GM12873 (cell line): ENCODE measurements around the gene FBLN1.

Source experiments
- TF ChIP-seq, protein P1 (sequence below): IDR thresholded peaks from 2 replicates; pipeline ENCODE4 v1.5.1; 2012; ENCODE audit warnings: low read depth, mild to moderate bottlenecking, moderate library complexity, low read length, control low read depth; ENCODE audit not compliant: insufficient read depth; ENCODE audit errors: missing control alignments

FBLN1 gene

DNA sequence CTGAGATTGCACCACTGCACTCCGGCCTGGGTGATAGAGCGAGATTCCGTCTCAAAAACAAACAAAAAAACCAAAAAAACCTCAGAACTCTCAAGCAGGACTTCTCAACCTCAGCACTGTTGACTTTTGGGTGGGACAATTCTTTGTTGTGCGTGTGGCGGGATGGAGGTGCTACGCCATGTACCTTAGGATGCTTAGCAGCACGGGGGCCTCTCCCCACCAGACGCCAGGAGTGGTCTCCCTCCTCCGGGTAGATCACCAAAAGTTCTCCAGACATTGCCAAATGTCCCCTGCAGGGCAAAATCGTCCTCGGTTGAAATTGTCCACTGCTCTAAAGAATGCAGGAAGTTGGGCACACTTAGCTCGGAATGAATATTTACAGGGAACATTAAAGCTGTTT, 142.0 kb downstream of the FBLN1 start:
- TF ChIP-seq, protein P1, sequence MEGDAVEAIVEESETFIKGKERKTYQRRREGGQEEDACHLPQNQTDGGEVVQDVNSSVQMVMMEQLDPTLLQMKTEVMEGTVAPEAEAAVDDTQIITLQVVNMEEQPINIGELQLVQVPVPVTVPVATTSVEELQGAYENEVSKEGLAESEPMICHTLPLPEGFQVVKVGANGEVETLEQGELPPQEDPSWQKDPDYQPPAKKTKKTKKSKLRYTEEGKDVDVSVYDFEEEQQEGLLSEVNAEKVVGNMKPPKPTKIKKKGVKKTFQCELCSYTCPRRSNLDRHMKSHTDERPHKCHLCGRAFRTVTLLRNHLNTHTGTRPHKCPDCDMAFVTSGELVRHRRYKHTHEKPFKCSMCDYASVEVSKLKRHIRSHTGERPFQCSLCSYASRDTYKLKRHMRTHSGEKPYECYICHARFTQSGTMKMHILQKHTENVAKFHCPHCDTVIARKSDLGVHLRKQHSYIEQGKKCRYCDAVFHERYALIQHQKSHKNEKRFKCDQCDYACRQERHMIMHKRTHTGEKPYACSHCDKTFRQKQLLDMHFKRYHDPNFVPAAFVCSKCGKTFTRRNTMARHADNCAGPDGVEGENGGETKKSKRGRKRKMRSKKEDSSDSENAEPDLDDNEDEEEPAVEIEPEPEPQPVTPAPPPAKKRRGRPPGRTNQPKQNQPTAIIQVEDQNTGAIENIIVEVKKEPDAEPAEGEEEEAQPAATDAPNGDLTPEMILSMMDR: no peak

- TF ChIP-seq, protein P1: no peak
These were observed 142.5 kb downstream of the FBLN1 start for GRCh38 chr22:45645150-45645525.

DNA sequence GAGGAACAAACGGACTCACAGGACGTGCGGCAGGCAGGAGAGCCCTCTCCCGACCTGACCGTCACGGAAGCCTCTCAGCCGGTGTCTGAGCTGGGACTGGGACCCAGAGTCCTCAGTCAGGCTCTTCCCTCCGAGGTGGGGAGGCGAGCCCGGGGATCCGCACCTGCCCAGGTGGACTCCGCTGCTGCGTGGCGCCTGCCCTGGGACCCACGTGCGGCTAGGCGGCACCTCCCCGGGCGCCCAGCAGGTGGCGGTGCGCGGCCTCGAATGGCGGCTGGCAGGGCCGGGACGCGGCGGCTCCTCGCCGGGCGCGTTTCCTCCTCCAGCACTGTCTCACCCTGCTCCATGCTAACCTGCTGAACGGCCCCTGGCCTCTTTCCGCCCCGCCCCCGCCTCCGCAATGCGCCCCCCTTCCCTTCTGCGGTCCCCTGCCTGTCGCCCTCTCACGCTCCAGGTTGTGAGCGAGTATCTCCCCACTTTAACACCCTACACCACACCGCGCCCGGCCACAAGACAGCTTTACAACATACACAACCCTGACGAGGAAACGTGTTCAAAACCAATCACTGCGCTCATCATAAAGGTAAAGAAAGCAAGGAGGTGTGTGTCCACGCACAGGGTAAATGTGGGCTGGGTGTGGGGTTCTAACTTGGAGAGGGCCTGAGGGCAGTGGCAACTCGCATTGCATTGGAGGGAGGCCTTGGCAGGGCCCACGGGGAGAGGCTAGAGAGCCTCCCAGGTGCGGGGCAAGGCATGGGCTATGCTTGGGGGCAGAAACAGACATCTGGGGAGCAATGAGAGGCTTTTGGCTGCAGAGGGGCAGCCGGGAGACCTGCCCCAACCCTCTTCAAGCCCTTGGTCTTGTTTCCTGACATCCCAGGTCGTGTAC, 143.1 kb downstream of the FBLN1 start:
- TF ChIP-seq, protein P1: peak; percentile 86

- TF ChIP-seq, protein P1: no peak
These were observed 145.0 kb downstream of the FBLN1 start for GRCh38 chr22:45647532-45648225.

- TF ChIP-seq, protein P1: no peak
These were observed 145.8 kb downstream of the FBLN1 start for GRCh38 chr22:45648301-45649117.

GRCh38 chr22:45649809-45650208, 147.1 kb downstream of the FBLN1 start:
- TF ChIP-seq, protein P1: no peak
